ENCODE measurements around the gene ERBB2. TPM values are rescaled to one million over a fixed set of nuclear protein-coding genes. Genes with fewer than 3 reads are reported as not detected.

Gene ERBB2
- total and polyA plus RNA-seq, 2 of the 13 experiments (the other 11 are each of a cell fraction or from before 2014, with no cell fraction given): 57.7 to 64.1 TPM

- TF ChIP-seq, protein P1, sequence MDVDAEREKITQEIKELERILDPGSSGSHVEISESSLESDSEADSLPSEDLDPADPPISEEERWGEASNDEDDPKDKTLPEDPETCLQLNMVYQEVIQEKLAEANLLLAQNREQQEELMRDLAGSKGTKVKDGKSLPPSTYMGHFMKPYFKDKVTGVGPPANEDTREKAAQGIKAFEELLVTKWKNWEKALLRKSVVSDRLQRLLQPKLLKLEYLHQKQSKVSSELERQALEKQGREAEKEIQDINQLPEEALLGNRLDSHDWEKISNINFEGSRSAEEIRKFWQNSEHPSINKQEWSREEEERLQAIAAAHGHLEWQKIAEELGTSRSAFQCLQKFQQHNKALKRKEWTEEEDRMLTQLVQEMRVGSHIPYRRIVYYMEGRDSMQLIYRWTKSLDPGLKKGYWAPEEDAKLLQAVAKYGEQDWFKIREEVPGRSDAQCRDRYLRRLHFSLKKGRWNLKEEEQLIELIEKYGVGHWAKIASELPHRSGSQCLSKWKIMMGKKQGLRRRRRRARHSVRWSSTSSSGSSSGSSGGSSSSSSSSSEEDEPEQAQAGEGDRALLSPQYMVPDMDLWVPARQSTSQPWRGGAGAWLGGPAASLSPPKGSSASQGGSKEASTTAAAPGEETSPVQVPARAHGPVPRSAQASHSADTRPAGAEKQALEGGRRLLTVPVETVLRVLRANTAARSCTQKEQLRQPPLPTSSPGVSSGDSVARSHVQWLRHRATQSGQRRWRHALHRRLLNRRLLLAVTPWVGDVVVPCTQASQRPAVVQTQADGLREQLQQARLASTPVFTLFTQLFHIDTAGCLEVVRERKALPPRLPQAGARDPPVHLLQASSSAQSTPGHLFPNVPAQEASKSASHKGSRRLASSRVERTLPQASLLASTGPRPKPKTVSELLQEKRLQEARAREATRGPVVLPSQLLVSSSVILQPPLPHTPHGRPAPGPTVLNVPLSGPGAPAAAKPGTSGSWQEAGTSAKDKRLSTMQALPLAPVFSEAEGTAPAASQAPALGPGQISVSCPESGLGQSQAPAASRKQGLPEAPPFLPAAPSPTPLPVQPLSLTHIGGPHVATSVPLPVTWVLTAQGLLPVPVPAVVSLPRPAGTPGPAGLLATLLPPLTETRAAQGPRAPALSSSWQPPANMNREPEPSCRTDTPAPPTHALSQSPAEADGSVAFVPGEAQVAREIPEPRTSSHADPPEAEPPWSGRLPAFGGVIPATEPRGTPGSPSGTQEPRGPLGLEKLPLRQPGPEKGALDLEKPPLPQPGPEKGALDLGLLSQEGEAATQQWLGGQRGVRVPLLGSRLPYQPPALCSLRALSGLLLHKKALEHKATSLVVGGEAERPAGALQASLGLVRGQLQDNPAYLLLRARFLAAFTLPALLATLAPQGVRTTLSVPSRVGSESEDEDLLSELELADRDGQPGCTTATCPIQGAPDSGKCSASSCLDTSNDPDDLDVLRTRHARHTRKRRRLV (CRISPR knock-in tag; IDR thresholded peaks at IDR 0.05): no peak
- TF ChIP-seq KDM5B (CRISPR knock-in tag; IDR thresholded peaks at IDR 0.05; ENCODE audit: borderline replicate concordance) (no peak), HOMEZ (CRISPR knock-in tag; IDR thresholded peaks at IDR 0.05; ENCODE audit: low read depth) (no peak), MXI1 (IDR thresholded peaks at IDR 0.05; ENCODE audit: borderline replicate concordance, low read depth, low read length) (no peak), RBM22 (optimal IDR thresholded peaks at IDR 0.05; ENCODE audit: low read length) (no peak), PRDM15 (CRISPR knock-in tag; IDR thresholded peaks at IDR 0.05) (no peak), DMAP1 (CRISPR knock-in tag; IDR thresholded peaks at IDR 0.05) (no peak)
- TF ChIP-seq, protein P2, sequence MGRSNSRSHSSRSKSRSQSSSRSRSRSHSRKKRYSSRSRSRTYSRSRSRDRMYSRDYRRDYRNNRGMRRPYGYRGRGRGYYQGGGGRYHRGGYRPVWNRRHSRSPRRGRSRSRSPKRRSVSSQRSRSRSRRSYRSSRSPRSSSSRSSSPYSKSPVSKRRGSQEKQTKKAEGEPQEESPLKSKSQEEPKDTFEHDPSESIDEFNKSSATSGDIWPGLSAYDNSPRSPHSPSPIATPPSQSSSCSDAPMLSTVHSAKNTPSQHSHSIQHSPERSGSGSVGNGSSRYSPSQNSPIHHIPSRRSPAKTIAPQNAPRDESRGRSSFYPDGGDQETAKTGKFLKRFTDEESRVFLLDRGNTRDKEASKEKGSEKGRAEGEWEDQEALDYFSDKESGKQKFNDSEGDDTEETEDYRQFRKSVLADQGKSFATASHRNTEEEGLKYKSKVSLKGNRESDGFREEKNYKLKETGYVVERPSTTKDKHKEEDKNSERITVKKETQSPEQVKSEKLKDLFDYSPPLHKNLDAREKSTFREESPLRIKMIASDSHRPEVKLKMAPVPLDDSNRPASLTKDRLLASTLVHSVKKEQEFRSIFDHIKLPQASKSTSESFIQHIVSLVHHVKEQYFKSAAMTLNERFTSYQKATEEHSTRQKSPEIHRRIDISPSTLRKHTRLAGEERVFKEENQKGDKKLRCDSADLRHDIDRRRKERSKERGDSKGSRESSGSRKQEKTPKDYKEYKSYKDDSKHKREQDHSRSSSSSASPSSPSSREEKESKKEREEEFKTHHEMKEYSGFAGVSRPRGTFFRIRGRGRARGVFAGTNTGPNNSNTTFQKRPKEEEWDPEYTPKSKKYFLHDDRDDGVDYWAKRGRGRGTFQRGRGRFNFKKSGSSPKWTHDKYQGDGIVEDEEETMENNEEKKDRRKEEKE (IDR thresholded peaks at IDR 0.05): no peak
- TF ChIP-seq, protein P3, sequence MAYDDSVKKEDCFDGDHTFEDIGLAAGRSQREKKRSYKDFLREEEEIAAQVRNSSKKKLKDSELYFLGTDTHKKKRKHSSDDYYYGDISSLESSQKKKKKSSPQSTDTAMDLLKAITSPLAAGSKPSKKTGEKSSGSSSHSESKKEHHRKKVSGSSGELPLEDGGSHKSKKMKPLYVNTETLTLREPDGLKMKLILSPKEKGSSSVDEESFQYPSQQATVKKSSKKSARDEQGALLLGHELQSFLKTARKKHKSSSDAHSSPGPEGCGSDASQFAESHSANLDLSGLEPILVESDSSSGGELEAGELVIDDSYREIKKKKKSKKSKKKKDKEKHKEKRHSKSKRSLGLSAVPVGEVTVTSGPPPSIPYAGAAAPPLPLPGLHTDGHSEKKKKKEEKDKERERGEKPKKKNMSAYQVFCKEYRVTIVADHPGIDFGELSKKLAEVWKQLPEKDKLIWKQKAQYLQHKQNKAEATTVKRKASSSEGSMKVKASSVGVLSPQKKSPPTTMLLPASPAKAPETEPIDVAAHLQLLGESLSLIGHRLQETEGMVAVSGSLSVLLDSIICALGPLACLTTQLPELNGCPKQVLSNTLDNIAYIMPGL (CRISPR knock-in tag; IDR thresholded peaks at IDR 0.05; ENCODE audit: borderline replicate concordance in 1 of 2, low read depth in 1 of 2): no peak; a peak in 1 of 4 replicates
- TF ChIP-seq, protein P4, sequence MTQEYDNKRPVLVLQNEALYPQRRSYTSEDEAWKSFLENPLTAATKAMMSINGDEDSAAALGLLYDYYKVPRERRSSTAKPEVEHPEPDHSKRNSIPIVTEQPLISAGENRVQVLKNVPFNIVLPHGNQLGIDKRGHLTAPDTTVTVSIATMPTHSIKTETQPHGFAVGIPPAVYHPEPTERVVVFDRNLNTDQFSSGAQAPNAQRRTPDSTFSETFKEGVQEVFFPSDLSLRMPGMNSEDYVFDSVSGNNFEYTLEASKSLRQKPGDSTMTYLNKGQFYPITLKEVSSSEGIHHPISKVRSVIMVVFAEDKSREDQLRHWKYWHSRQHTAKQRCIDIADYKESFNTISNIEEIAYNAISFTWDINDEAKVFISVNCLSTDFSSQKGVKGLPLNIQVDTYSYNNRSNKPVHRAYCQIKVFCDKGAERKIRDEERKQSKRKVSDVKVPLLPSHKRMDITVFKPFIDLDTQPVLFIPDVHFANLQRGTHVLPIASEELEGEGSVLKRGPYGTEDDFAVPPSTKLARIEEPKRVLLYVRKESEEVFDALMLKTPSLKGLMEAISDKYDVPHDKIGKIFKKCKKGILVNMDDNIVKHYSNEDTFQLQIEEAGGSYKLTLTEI (CRISPR knock-in tag; conservative IDR thresholded peaks at IDR 0.05): no peak
These were observed 47.1 kb upstream of the ERBB2 start (continued) for GRCh38 chr17:39652587-39653315.
